Heart left ventricle (tissue), 16 donors: ENCODE measurements around the gene IRF2. TPM values are rescaled to one million over a fixed set of nuclear protein-coding genes. Genes with fewer than 3 reads are reported as not detected.

Source experiments
- ATAC-seq, 4 donors: fragments of 200-7000 bp; cut with Tn5 transposase; one replicate each; pipeline ENCODE4 v1.9.1; 2020 to 2022; ENCODE audit warnings: moderate library complexity in 4 of 4, mild to moderate bottlenecking in 3 of 4, moderate number of reproducible peaks in 1 of 4
- DNase-seq, 5 donors: peaks; one replicate each; pipeline ENCODE4 v3.0.0-alpha.2; 2020
- H3K27ac ChIP-seq, 12 donors: fragments of 200-600 bp; sonication (generic) in 4 of 12; one replicate each; pipeline versions ENCODE4 v1.5.0 to v1.8.0; 2016 to 2022; ENCODE audit warnings: mild to moderate bottlenecking in 2 of 12
- H3K27me3 ChIP-seq, 9 donors: fragments of 200-600 bp; sonication (generic) in 2 of 9; one replicate each; pipeline versions ENCODE4 v1.5.1 to v1.8.0; 2016 to 2022; ENCODE audit warnings: mild to moderate bottlenecking in 3 of 9
- H3K36me3 ChIP-seq, 9 donors: fragments of 200-600 bp; sonication (generic) in 2 of 9; one replicate each; pipeline versions ENCODE4 v1.5.0 to v1.8.0; 2018 to 2022; ENCODE audit warnings: mild to moderate bottlenecking in 2 of 9
- H3K4me1 ChIP-seq, 12 donors: fragments of 200-600 bp; sonication (generic) in 4 of 12; one replicate each; pipeline versions ENCODE4 v1.5.0 to v1.8.0; 2016 to 2022; ENCODE audit warnings: mild to moderate bottlenecking in 3 of 12
- H3K4me3 ChIP-seq, 12 donors: fragments of 200-600 bp; sonication (generic) in 4 of 12; one replicate each; pipeline versions ENCODE4 v1.5.0 to v1.8.0; 2017 to 2022; ENCODE audit warnings: mild to moderate bottlenecking in 9 of 12, moderate library complexity in 4 of 12
- H3K9me3 ChIP-seq, 12 donors: fragments of 200-600 bp; sonication (generic) in 4 of 12; one replicate each; pipeline versions ENCODE4 v1.5.0 to v1.8.0; 2016 to 2022; ENCODE audit warnings: mild to moderate bottlenecking in 1 of 12
- CTCF ChIP-seq, 12 donors: fragments of 200-600 bp; sonication (generic) in 4 of 12; IDR thresholded peaks; one replicate each; pipeline versions ENCODE4 v1.5.0 to v1.8.0; 2018 to 2022; ENCODE audit warnings: antibody characterized with exemption in 12 of 12, mild to moderate bottlenecking in 5 of 12
- POLR2A ChIP-seq, 2 donors: fragments of 450-650 bp; IDR thresholded peaks; one replicate each; pipeline ENCODE4 v1.6.1; 2017; ENCODE audit warnings: antibody characterized with exemption in 2 of 2, mild to moderate bottlenecking in 2 of 2, moderate library complexity in 2 of 2
- WGBS, 4 donors: extraction: QIAGEN DNeasy Blood & Tissue Kit in 2 of 4; methylation state at CpG; one replicate each; pipeline versions ENCODE4 v1.1.5 to v1.1.7; 2013 to 2018; 5-methylcytosine and 5-hydroxymethylcytosine counted together
- intact Hi-C, 10 donors: fragments of 100-400 bp; cut with DNase I; formaldehyde crosslinking; loops; one replicate each; pipeline versions ENCODE4 v1.11.1 to v1.14.2; 2022
- polyA plus RNA-seq, 2 donors: library from polyadenylated mRNA; stranded (reverse); fragments of 200-250 nt; gene quantifications; one replicate each; pipeline ENCODE4 v1.2.3, GENCODE V29; 2013
- total RNA-seq, 9 donors: library from RNA; depleted of rRNA in 2 of 9; stranded (reverse); fragments of >200 nt in 2 of 9; fragmentation: NEBNext Ultra II Directional in 3 of 9; extraction: Animal tissue kit (Norgen Biotek cat#: 25700) in 3 of 9; gene quantifications; one replicate each; pipeline versions ENCODE4 v1.1.0 to v1.2.4, GENCODE V29; 2016 to 2023
- donor health status: ischemic (EF 13 %, LVEDD 7.1; RV severe dilation, severe dysfunction).
- donor health status: healthy with polysubstance abuse.
- donor health status: DM: no; HTN: yes; CAD: no.
- donor health status: DM: no; HTN: no; CAD: no.
- donor health status: ischemic (EF 25% LVEDD 6.9; RV normal size, moderate dysfunction).
- donor health status: ischemic (EF 25% LVEDD 5.7; RV mildly dilated, moderate dysfunction).
- donor health status: healthy.
- donor health status: DM: yes; HTN: yes; CAD: no.
- donor health status: ischemic (EF 35%, LVEDD 5.7; RV mildly dilated, moderate dysfunction).
- donor health status: nonischemic (EF 11% LVEDD 7.7; RV severe dilation, severe dysfunction).
- donor health status: DM: yes; HTN: yes; CAD: no.
- donor health status: PGD.
- donor health status: ischemic (EF 29% LVEDD 5.4; RV normal size, mild dysfunction).
- donor health status: nonischemic (EF 23%, LVEDD 6.1; RV moderate dilation, normal function).

IRF2 gene
- total and polyA plus RNA-seq, 11 donors = 11.5 to 47.2 (median 26.0) TPM

GRCh38 chr4:184504385-184504784 lies 30.0 kb upstream of the IRF2 start:
- DNase-seq (no peak), ATAC-seq (no peak)
- intact Hi-C loops = no loop called here
- peaks cover 0 to 4% (median 0%) of the 10 kb centered on the region in 12 donors for H3K9me3 ChIP-seq
- no peak overlapping the region for H3K27ac ChIP-seq
- TF ChIP-seq POLR2A (IDR thresholded peaks at IDR 0.05) (no peak), CTCF (IDR thresholded peaks at IDR 0.05) (no peak)
- WGBS, 4 donors = 85 to 91% (median 89%) methylated on average over 9 to 11 of the region's 11 CpGs
- peaks cover 0 to 29% (median 0%) of the 10 kb centered on the region in 12 donors for H3K4me1 ChIP-seq
- H3K36me3 ChIP-seq = no peaks in the 10 kb centered on the region
- H3K27me3 ChIP-seq = no peaks in the 10 kb centered on the region
- H3K4me3 ChIP-seq = no peak overlapping the region

- Histone ChIP-seq H3K27ac (peak overlapping the region in 1 of 12 donors; percentile 32), H3K36me3 (no peaks in the 10 kb centered on the region), H3K9me3 (peaks cover 0 to 8% (median 0%) of the 10 kb centered on the region in 12 donors), H3K4me1 (peaks cover 0 to 29% (median 0%) of the 10 kb centered on the region in 12 donors), H3K4me3 (no peak overlapping the region), H3K27me3 (no peaks in the 10 kb centered on the region)
- 61 to 79% (median 68%) methylated on average over 8 of the region's 8 CpGs for WGBS, 4 donors
- ATAC-seq (peak in 1 of 4 donors; percentile 68), DNase-seq (no peak)
- intact Hi-C loops = no loop called here
- TF ChIP-seq CTCF (IDR thresholded peaks at IDR 0.05) (no peak), POLR2A (IDR thresholded peaks at IDR 0.05) (no peak)
Measured at GRCh38 chr4:184503869-184504300, 29.5 kb upstream of the IRF2 start.

DNA sequence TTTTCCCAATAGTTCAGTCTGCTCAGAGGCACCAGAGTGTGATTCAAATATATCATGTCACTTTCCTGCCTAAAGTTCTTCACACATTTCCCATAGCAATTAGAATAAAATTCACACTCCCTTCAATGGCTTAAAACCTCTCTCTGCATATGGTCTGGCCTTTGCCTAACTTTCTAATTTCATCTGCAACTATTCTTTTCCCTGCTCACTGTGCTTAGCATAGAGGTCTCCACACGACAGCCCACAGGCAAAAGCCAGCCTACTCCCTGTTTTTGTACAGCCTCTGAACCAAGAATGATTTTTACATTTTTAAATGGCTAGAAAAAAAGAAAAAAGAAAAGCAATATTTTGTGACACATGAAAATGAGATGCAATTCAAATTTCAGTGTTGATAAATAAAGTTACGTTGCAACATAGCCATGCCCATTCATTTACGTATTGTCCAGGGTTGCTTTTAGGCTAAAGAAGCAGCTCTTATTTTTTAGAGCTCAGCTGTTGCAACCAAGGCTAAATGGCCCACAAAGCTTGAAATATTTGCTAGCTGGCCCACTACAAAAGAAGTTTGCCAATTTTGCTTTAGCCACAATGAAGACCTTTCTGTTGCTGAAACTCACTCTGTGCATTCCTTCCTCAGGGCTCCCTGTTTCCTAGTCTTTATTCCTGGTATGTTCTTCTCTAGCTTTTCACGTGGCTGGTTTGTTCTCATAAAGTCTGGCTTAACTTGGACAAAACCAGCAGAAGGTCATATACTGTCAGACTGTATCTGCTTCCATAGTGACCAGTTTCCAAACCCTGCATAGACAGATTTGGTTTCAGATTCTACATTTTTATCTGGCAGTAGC lies 26.6 kb upstream of the IRF2 start:
- WGBS, 4 donors = 89 to 95% (median 92%) methylated on average over 4 of the region's 4 CpGs
- Histone ChIP-seq H3K4me3 (no peak overlapping the region), H3K9me3 (peaks cover 0 to 8% (median 0%) of the 10 kb centered on the region in 12 donors), H3K27me3 (no peaks in the 10 kb centered on the region), H3K27ac (no peak overlapping the region), H3K4me1 (peaks cover 0 to 17% (median 0%) of the 10 kb centered on the region in 12 donors), H3K36me3 (no peaks in the 10 kb centered on the region)
- intact Hi-C loops = no loop called here
- DNase-seq (no peak), ATAC-seq (no peak)
- TF ChIP-seq POLR2A (IDR thresholded peaks at IDR 0.05) (no peak), CTCF (IDR thresholded peaks at IDR 0.05) (no peak)

DNA sequence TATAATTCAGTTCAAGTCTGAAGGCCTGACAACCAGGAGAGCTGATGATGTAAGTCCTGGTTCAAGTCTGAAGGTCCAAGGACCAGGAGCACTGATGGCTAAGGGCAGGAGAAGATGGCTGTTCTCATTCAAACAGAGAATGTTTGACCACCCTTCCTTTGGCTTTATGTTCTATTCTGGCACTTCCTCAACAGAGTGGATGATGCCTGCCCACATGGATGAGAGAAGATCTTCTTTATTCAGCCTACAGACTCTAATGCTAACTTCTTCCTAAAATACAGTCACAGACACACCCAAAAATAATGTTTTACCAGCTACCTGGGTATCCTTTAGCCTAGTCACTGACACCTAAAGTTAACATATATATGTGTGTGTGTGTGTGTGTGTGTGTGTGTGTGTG lies 25.6 kb upstream of the IRF2 start:
- Histone ChIP-seq H3K4me3 (no peak overlapping the region), H3K27ac (no peak overlapping the region), H3K27me3 (no peaks in the 10 kb centered on the region), H3K9me3 (peaks cover 0 to 8% (median 0%) of the 10 kb centered on the region in 12 donors), H3K4me1 (peaks cover 0 to 17% (median 0%) of the 10 kb centered on the region in 12 donors), H3K36me3 (no peaks in the 10 kb centered on the region)
- TF ChIP-seq POLR2A (IDR thresholded peaks at IDR 0.05) (no peak), CTCF (IDR thresholded peaks at IDR 0.05) (no peak)
- intact Hi-C loops = no loop called here
- DNase-seq (no peak), ATAC-seq (no peak)
